ENCODE data around the gene TNFSF12. TPM values are rescaled to one million over a fixed set of nuclear protein-coding genes. Genes with fewer than 3 reads are reported as not detected.

TNFSF12 gene
- polyA plus RNA-seq, 1 of the 3 experiments (the other 2 are of a cell fraction) = 47.6 TPM

DNA sequence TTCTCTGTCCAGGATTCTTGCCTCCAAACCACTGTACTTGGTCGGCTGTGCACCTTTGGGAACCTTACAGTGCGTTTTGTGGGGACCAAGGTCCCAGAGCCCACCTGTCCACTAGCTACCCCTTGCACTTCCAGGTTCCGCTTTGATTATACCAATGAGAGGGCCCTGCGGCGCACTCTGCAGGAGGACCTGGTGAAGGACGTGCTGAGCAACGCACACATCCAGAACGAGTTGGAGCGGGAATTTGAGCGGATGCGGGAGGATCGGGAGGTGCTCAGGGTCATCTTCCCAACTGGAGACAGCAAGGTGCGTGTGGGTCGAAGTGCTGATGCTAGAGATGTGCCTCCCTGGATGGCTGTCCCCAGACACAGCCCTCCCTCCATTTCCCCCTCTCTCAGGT lies 45.9 kb upstream of the TNFSF12 start (continued):
- TF ChIP-seq, protein P1, sequence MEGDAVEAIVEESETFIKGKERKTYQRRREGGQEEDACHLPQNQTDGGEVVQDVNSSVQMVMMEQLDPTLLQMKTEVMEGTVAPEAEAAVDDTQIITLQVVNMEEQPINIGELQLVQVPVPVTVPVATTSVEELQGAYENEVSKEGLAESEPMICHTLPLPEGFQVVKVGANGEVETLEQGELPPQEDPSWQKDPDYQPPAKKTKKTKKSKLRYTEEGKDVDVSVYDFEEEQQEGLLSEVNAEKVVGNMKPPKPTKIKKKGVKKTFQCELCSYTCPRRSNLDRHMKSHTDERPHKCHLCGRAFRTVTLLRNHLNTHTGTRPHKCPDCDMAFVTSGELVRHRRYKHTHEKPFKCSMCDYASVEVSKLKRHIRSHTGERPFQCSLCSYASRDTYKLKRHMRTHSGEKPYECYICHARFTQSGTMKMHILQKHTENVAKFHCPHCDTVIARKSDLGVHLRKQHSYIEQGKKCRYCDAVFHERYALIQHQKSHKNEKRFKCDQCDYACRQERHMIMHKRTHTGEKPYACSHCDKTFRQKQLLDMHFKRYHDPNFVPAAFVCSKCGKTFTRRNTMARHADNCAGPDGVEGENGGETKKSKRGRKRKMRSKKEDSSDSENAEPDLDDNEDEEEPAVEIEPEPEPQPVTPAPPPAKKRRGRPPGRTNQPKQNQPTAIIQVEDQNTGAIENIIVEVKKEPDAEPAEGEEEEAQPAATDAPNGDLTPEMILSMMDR (IDR thresholded peaks at IDR 0.05) = peak; percentile 39
- no peak for TF ChIP-seq YY1 (IDR thresholded peaks at IDR 0.05; ENCODE audit: low read depth)
- no peak for TF ChIP-seq TCF12 (IDR thresholded peaks at IDR 0.05)
- TF ChIP-seq, protein P2, sequence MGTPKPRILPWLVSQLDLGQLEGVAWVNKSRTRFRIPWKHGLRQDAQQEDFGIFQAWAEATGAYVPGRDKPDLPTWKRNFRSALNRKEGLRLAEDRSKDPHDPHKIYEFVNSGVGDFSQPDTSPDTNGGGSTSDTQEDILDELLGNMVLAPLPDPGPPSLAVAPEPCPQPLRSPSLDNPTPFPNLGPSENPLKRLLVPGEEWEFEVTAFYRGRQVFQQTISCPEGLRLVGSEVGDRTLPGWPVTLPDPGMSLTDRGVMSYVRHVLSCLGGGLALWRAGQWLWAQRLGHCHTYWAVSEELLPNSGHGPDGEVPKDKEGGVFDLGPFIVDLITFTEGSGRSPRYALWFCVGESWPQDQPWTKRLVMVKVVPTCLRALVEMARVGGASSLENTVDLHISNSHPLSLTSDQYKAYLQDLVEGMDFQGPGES (IDR thresholded peaks at IDR 0.05; ENCODE audit: low read depth, low read length) = no peak
- TF ChIP-seq, protein P3, sequence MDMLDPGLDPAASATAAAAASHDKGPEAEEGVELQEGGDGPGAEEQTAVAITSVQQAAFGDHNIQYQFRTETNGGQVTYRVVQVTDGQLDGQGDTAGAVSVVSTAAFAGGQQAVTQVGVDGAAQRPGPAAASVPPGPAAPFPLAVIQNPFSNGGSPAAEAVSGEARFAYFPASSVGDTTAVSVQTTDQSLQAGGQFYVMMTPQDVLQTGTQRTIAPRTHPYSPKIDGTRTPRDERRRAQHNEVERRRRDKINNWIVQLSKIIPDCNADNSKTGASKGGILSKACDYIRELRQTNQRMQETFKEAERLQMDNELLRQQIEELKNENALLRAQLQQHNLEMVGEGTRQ (IDR thresholded peaks at IDR 0.05; ENCODE audit: borderline replicate concordance, low read depth, low read length) = no peak
- no peak for TF ChIP-seq POLR2AphosphoS5 (IDR thresholded peaks at IDR 0.05; ENCODE audit: low read depth, low read length)

DNA sequence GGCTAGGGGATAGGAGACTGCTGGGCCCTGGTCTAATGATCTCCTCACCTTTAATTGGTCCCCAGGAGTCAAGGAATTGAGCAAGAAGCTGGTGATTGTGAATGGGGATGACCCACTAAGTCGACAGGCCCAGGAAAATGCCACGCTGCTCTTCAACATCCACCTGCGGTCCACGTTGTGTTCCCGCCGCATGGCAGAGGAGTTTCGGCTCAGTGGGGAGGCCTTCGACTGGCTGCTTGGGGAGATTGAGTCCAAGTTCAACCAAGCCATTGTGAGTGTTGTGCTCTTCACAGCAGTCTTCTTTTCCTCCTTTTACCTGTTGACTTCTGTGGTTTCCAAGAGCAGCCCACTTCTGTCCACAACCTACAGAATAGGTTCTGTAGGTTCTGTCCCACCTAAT lies 45.3 kb upstream of the TNFSF12 start:
- Histone ChIP-seq H3K9ac (no peak overlapping the region), H3K36me3 (replicated peaks in 1 of 2; ENCODE audit: control insufficient read depth in 1 of 2, insufficient read depth in 2 of 2, low read length in 1 of 2) (peaks cover 61 to 66% of the 10 kb centered on the region in 2 experiments), H4K20me1 (ENCODE audit: insufficient read depth) (no peaks in the 10 kb centered on the region), H2AFZ (ENCODE audit: low read depth) (no peak overlapping the region), H3K4me2 (no peak overlapping the region), H3K9me2 (no peaks in the 10 kb centered on the region), H3K9me3 (no peaks in the 10 kb centered on the region), H3K27ac (ENCODE audit: low read depth in 2 of 2, low read length in 1 of 2) (no peak overlapping the region), H3K4me3 (ENCODE audit: low read depth in 2 of 2, low read length in 1 of 2) (no peak overlapping the region), H3K79me2 (ENCODE audit: insufficient read depth) (peaks cover 9% of the 10 kb centered on the region), H3K4me1 (ENCODE audit: control insufficient read depth in 1 of 2, insufficient read depth in 2 of 2, low read depth in 1 of 2, low read length in 1 of 2) (no peaks in the 10 kb centered on the region), H3F3A (replicated peaks; ENCODE audit: insufficient read depth) (peaks cover 5% of the 10 kb centered on the region), H3K27me3 (ENCODE audit: insufficient read depth) (no peaks in the 10 kb centered on the region)
- CTCF ChIA-PET = interaction anchor here (1.3 to 3.2 kb wide), 5 partner anchors 10 to 67 kb away, joined by 3 to 15 read pairs (median 5); no protein-coding TSS in a partner anchor
- 94% methylated on average over 8 of the region's 8 CpGs for WGBS (ENCODE audit: low lambda C conversion rate)
- TF ChIP-seq TAF1 (IDR thresholded peaks at IDR 0.05; ENCODE audit: borderline replicate concordance, low read depth, low read length) (no peak), CHD2 (IDR thresholded peaks at IDR 0.05; ENCODE audit: low read length, partially characterized antibody) (no peak), FOXJ3 (CRISPR knock-in tag; IDR thresholded peaks at IDR 0.05) (no peak), TCF12 (IDR thresholded peaks at IDR 0.05) (no peak), NFIC (IDR thresholded peaks at IDR 0.05; ENCODE audit: borderline replicate concordance) (no peak), TEAD4 (IDR thresholded peaks at IDR 0.05; ENCODE audit: borderline replicate concordance, insufficient read depth) (no peak), POLR2AphosphoS5 (IDR thresholded peaks at IDR 0.05; ENCODE audit: low read depth, low read length) (no peak), GATA2 (CRISPR knock-in tag; IDR thresholded peaks at IDR 0.05) (no peak), MXI1 (IDR thresholded peaks at IDR 0.05; ENCODE audit: low read depth, low read length) (no peak), SMC3 (IDR thresholded peaks at IDR 0.05; ENCODE audit: low read depth, low read length) (no peak), RXRA (IDR thresholded peaks at IDR 0.05; ENCODE audit: borderline replicate concordance, low read depth) (no peak), FOSL2 (IDR thresholded peaks at IDR 0.05; ENCODE audit: borderline replicate concordance, low read depth) (no peak)
- TF ChIP-seq, protein P2 (IDR thresholded peaks at IDR 0.05; ENCODE audit: low read depth, low read length) = no peak
- TF ChIP-seq, protein P4, sequence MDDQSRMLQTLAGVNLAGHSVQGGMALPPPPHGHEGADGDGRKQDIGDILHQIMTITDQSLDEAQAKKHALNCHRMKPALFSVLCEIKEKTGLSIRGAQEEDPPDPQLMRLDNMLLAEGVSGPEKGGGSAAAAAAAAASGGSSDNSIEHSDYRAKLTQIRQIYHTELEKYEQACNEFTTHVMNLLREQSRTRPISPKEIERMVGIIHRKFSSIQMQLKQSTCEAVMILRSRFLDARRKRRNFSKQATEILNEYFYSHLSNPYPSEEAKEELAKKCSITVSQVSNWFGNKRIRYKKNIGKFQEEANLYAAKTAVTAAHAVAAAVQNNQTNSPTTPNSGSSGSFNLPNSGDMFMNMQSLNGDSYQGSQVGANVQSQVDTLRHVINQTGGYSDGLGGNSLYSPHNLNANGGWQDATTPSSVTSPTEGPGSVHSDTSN (IDR thresholded peaks at IDR 0.05) = no peak
- TF ChIP-seq, protein P1 (IDR thresholded peaks at IDR 0.05) = no peak
- TF ChIP-seq, protein P3 (IDR thresholded peaks at IDR 0.05; ENCODE audit: borderline replicate concordance, low read depth, low read length) = no peak
- TF ChIP-seq, protein P5, sequence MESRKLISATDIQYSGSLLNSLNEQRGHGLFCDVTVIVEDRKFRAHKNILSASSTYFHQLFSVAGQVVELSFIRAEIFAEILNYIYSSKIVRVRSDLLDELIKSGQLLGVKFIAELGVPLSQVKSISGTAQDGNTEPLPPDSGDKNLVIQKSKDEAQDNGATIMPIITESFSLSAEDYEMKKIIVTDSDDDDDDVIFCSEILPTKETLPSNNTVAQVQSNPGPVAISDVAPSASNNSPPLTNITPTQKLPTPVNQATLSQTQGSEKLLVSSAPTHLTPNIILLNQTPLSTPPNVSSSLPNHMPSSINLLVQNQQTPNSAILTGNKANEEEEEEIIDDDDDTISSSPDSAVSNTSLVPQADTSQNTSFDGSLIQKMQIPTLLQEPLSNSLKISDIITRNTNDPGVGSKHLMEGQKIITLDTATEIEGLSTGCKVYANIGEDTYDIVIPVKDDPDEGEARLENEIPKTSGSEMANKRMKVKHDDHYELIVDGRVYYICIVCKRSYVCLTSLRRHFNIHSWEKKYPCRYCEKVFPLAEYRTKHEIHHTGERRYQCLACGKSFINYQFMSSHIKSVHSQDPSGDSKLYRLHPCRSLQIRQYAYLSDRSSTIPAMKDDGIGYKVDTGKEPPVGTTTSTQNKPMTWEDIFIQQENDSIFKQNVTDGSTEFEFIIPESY (IDR thresholded peaks at IDR 0.05; ENCODE audit: borderline replicate concordance, low read depth) = no peak
- DNase-seq = no peak
- POLR2A ChIA-PET = no interaction called here
